ENCODE measurements around the gene GPR15LG. TPM values are rescaled to one million over a fixed set of nuclear protein-coding genes. Genes with fewer than 3 reads are reported as not detected.
A peak's percentile ranks its signal among the peaks of the same experiment; 100 is the strongest.

Gene GPR15LG
- total RNA-seq, 4 donors from 2014 or later = 10.3 to 25.8 (median 19.7) TPM

GRCh38 chr10:84193846-84194423 is 20.3 kb downstream of the GPR15LG start:
- no peak for TF ChIP-seq POLR2A (IDR thresholded peaks at IDR 0.05)
- TF ChIP-seq CTCF (IDR thresholded peaks at IDR 0.05) = no peak
- DNase-seq (ENCODE audit: low spot score in 2 of 2) = peak in 1 of 2 donors; percentile 78
- WGBS, 2 donors = 11 to 13% methylated on average over 5 of the region's 5 CpGs
- intact Hi-C loops (cut with DNase I; ENCODE audit: low total_unique reads) = no loop called here
- no peak overlapping the region for H3K4me3 ChIP-seq (ENCODE audit: low read depth, poor library complexity, severe bottlenecking)

GRCh38 chr10:84194424-84195043 is 20.9 kb downstream of the GPR15LG start, which contains the start of gene CDHR1:
Gene CDHR1, plus strand, starts transcription at chr10:84194537. Its CDS starts 224 bp downstream, at chr10:84194761.
- 2% methylated on average over 31 to 44 of the region's 61 CpGs for WGBS, 2 donors
- peak within 1 kb of the TSS; percentile 9 for H3K4me3 ChIP-seq (ENCODE audit: low read depth, poor library complexity, severe bottlenecking)
- TF ChIP-seq POLR2A (IDR thresholded peaks at IDR 0.05) = no peak
- DNase-seq (ENCODE audit: low spot score in 2 of 2) = no peak
- intact Hi-C loops (cut with DNase I; ENCODE audit: low total_unique reads) = no loop called here

- intact Hi-C loops (cut with DNase I; ENCODE audit: low total_unique reads) = no loop called here
- TF ChIP-seq CTCF (IDR thresholded peaks at IDR 0.05) (no peak), POLR2A (IDR thresholded peaks at IDR 0.05) (no peak)
- WGBS, 2 donors = 16 to 22% methylated on average over 36 to 38 of the region's 43 CpGs
- peak overlapping the region; percentile 9 for H3K4me3 ChIP-seq (ENCODE audit: low read depth, poor library complexity, severe bottlenecking)
- peak in 1 of 2 donors; percentile 82 for DNase-seq (ENCODE audit: low spot score in 2 of 2)
These were observed 21.6 kb downstream of the GPR15LG start for GRCh38 chr10:84195044-84195830.

GRCh38 chr10:84196083-84196482 is 22.5 kb downstream of the GPR15LG start:
- no peak for DNase-seq (ENCODE audit: low spot score in 2 of 2)
- intact Hi-C loops (cut with DNase I; ENCODE audit: low total_unique reads) = no loop called here
- WGBS, 2 donors = 15 to 23% methylated on average over 4 of the region's 4 CpGs
- TF ChIP-seq CTCF (IDR thresholded peaks at IDR 0.05) = no peak
- TF ChIP-seq POLR2A (IDR thresholded peaks at IDR 0.05) = no peak
- no peak overlapping the region for H3K4me3 ChIP-seq (ENCODE audit: low read depth, poor library complexity, severe bottlenecking)

GRCh38 chr10:84196941-84197340 is 23.3 kb downstream of the GPR15LG start:
- intact Hi-C loops (cut with DNase I; ENCODE audit: low total_unique reads) = no loop called here
- WGBS, 2 donors = 50 to 56% methylated on average over 5 of the region's 5 CpGs
- no peak for DNase-seq (ENCODE audit: low spot score in 2 of 2)
- no peak for TF ChIP-seq POLR2A (IDR thresholded peaks at IDR 0.05)
- TF ChIP-seq CTCF (IDR thresholded peaks at IDR 0.05) = no peak
- H3K4me3 ChIP-seq (ENCODE audit: low read depth, poor library complexity, severe bottlenecking) = no peak overlapping the region

- 50 to 61% methylated on average over 5 of the region's 5 CpGs for WGBS, 2 donors
- TF ChIP-seq CTCF (IDR thresholded peaks at IDR 0.05) = no peak
- no peak for TF ChIP-seq POLR2A (IDR thresholded peaks at IDR 0.05)
- intact Hi-C loops (cut with DNase I; ENCODE audit: low total_unique reads) = no loop called here
- H3K4me3 ChIP-seq (ENCODE audit: low read depth, poor library complexity, severe bottlenecking) = no peak overlapping the region
- DNase-seq (ENCODE audit: low spot score in 2 of 2) = no peak
These were observed 24.0 kb downstream of the GPR15LG start for GRCh38 chr10:84197643-84198042.
